ENCODE results near the gene SORBS2.
"Not testable (repeated sequence)": the region's sequence is repeated elsewhere in the genome, so short reads cannot be mapped to it uniquely, and the experiment has no call there.

SORBS2 gene, protein sequence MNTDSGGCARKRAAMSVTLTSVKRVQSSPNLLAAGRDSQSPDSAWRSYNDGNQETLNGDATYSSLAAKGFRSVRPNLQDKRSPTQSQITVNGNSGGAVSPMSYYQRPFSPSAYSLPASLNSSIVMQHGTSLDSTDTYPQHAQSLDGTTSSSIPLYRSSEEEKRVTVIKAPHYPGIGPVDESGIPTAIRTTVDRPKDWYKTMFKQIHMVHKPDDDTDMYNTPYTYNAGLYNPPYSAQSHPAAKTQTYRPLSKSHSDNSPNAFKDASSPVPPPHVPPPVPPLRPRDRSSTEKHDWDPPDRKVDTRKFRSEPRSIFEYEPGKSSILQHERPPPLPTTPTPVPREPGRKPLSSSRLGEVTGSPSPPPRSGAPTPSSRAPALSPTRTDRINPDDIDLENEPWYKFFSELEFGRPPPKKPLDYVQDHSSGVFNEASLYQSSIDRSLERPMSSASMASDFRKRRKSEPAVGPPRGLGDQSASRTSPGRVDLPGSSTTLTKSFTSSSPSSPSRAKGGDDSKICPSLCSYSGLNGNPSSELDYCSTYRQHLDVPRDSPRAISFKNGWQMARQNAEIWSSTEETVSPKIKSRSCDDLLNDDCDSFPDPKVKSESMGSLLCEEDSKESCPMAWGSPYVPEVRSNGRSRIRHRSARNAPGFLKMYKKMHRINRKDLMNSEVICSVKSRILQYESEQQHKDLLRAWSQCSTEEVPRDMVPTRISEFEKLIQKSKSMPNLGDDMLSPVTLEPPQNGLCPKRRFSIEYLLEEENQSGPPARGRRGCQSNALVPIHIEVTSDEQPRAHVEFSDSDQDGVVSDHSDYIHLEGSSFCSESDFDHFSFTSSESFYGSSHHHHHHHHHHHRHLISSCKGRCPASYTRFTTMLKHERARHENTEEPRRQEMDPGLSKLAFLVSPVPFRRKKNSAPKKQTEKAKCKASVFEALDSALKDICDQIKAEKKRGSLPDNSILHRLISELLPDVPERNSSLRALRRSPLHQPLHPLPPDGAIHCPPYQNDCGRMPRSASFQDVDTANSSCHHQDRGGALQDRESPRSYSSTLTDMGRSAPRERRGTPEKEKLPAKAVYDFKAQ (N-terminal part only)

DNA sequence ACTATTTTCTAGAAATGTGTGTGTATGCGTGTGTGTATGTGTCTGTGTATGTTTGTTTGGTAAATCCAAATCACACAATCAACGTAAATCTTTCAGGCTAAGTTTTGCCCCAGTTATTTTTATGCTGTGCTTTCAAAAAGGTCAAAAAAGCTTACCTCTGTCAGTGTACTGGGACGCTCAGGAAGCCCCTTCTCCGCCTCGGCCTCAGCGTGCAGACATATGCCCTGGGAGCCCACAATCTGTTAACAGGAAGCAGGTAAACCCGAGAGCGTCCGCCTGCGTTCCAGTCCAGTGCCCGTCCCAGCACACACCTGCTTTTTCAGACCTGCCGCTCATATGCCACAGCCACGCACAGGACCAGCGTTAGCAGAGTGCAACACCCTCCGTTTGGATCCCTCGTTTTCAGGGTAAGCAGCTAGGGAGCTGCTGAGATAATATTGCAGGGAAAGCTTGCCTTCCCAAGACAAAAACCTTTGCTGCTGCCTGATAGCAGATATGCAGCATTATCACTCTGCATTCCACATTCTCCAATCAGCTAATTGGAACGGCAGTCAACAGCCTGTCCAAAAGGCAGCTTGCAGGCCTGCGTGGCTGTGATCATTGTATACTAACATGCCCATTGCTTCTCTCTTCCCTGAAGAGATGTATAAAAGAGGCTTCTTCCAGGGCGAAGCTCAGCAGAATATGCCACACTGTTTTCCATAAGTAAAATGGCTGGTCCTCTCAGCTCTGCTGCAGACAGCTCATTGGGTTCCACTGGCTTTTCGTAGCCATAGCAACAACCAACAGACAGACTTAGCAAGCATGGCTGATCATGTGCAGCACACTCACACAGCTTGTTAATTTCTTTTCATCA, at the start of gene SORBS2:
Gene SORBS2, minus strand, starts transcription at position 686 of the 856 bp plus-strand sequence. CDS start 121,623 bp downstream, outside the sequence.
- DNase-seq (ENCODE audit: extremely low read depth in 1 of 2, low read depth in 1 of 2): no peak

DNA sequence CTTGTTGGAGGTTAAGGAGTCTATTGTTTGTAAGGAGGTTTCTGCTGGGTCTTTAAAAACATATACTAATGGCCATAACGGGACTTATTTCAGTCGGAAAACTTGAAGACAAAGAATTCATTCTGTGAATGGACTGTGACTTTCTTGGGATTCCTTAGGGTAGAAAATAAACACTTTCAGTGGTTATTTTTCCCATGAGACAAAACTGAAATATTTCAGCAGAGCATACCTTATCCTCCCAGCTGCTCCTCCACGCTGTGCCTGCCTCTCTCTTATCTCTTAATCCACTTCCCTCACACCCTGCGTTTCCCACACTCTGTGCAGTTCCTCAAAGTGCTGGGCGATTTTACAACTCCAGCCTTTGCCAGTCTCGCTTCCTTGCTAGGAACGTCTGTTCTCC, 47.1 kb upstream of the SORBS2 start:
- no peak for DNase-seq (ENCODE audit: extremely low read depth in 1 of 2, low read depth in 1 of 2)

GRCh38 chr4:185857561-185857960, 45.6 kb upstream of the SORBS2 start:
- DNase-seq (ENCODE audit: extremely low read depth in 1 of 2, low read depth in 1 of 2): not testable (repeated sequence)

DNA sequence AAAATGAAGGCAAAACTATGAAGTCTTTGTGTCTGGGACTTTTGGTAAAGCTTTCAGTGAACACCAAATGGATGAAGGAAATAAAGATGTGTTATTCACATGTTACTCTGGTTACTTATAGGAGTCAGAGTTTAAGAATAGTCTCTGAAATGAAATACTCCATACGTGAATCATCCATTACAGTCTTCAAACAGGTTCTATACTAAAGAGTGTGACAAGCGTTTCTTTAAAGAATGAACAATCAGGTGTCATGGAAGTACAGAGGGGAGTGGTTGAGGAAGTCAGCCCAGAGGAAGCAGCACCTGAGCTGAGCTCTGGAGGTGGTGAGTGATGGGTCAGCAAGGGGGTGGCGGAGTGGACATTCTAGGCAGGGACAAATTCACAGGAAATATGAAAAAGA, 41.8 kb upstream of the SORBS2 start:
- no peak for DNase-seq (ENCODE audit: extremely low read depth in 1 of 2, low read depth in 1 of 2)

DNA sequence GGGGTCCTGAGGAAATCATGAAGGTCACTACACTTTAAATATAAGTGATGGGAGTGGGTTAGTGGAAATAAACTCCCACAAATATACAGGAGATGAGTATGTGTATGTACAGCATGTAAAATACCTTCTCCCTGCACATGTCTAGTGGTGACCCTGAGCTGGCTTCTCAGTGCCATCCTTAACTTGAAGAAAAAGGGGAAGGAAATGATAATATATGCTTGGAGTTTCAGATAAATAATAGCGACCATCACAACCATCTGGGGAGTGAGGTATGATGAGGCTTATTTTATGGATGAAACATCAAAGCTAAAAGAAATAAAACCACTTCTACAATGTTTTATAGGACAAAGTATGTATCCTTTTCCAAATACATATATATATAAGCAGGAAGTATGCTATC, 41.0 kb upstream of the SORBS2 start:
- no peak for DNase-seq (ENCODE audit: extremely low read depth in 1 of 2, low read depth in 1 of 2)

GRCh38 chr4:185849664-185850550, 37.9 kb upstream of the SORBS2 start:
- no peak for DNase-seq (ENCODE audit: extremely low read depth in 1 of 2, low read depth in 1 of 2)

DNA sequence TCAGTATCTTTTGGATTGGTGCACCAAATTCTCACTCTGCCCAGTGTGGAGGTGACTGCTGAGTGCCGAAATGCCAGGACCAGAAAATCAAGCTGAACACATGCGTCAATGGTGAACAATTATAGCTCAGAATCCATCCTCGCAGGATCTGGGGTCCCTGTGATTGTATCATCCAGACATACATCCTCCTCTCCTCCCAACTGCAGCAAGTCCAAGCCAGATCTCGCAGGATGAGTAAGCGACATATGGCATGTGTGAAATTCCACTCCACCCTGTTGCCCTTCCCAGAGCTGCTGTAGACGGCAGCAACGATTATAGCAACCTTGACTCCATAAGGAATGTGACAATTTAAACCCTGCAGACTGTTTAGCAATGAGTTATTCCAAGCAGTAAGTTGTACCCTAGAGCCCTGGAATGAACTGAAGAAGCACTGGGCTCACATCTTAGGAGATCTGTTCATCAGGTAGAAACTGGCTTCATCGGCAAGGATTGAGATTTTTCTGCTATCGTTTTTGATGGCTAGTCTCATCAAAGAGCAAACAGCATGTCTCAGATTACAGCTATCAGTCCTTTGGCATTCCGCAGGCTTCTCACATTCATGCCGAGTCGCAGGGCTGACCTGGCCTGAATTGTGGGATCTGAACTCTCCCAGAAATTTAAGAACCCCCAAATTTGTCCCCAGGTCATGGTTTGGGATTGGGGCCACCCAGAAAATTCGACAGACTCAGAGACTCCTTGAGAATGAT, 35.5 kb upstream of the SORBS2 start:
- no peak for DNase-seq (ENCODE audit: extremely low read depth in 1 of 2, low read depth in 1 of 2)

- no peak for DNase-seq (ENCODE audit: extremely low read depth in 1 of 2, low read depth in 1 of 2)
Observed at GRCh38 chr4:185846505-185847150, 34.6 kb upstream of the SORBS2 start.

DNA sequence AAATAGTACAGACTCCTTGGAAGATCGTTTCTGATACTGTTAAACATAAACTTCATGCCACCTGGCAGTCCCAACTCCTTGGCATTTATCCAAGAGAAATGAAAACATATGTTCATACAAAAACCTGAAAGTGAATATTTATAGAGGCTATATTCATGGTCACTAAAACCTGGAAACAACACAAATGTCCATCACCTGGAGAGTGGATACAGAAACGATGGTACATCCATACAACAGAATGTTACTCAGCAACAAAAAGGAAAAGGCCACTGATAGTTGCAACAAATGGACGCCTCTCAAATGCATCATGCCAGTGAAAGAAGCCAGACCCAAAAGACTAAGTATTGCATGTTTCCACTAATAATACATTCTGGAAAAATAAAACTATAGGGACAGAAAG, 34.0 kb upstream of the SORBS2 start:
- no peak for DNase-seq (ENCODE audit: extremely low read depth in 1 of 2, low read depth in 1 of 2)

DNA sequence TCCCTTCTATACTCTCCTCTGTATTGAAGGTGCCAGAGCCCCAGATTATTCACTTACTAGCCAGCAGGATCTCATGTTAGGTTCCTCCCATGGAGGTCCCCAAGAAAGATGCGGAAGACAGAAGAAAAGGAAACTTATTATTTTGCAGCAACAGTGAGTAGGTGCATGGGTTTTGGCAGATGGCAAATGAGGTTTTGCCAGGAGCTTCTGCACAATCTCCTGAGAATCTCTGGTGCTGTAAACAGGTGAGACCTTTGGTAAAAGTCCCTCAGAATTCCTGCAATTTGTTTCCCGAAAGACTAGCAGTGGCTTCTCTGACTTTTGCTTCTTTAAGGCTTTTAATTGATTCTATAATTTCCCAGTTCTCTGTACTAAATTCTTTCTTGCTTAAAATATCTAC, 29.5 kb upstream of the SORBS2 start:
- DNase-seq (ENCODE audit: extremely low read depth in 1 of 2, low read depth in 1 of 2): no peak

DNA sequence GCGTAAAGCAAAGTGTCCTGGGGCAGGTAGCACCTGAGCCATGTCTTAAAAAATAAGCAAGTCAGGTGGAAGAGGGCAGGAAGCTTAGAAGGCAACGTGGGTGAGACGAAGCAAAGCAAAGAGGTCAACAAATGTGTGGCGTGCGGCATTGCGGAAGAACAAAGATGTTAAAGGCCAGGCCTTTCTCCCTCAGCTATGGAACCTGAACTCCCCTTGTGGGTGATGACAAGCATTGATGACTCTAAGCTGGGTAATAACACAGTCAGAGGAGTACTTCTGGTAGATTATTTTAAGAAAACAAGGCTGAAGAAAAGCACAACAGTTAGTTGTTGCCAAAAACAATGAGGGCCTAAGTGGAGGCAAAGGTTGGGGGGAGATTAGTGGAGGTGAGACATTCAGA, 29.0 kb upstream of the SORBS2 start:
- no peak for DNase-seq (ENCODE audit: extremely low read depth in 1 of 2, low read depth in 1 of 2)

GRCh38 chr4:185840201-185840600, 28.2 kb upstream of the SORBS2 start:
- DNase-seq (ENCODE audit: extremely low read depth in 1 of 2, low read depth in 1 of 2): no peak

- DNase-seq (ENCODE audit: extremely low read depth in 1 of 2, low read depth in 1 of 2): no peak
Observed at GRCh38 chr4:185839770-185840169, 27.8 kb upstream of the SORBS2 start.

DNA sequence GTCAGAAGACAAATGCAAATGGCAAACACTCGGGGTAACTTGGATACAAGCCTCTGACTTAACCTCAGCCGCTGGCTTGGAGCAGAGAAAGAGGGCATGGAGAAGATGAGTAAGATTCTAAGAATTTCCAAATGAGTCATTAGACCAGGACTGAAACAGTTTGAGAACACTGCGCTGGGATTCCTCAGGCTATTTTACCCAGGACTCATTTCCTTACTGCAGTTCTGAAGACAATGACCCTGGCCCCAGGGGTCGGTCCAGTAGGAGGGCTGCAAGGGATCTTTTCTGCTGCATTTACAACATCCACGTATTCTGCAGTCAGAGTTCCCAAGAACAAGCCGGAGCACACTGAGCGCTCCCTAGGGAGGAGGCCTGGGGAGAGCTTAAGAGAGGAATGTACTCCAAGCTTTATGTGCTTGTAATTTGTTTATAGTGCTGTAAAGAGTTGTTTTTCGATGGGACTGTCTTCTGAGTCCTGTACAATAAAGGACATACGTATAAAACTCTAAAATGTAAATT, 27.3 kb upstream of the SORBS2 start:
- no peak for DNase-seq (ENCODE audit: extremely low read depth in 1 of 2, low read depth in 1 of 2)

- no peak for DNase-seq (ENCODE audit: extremely low read depth in 1 of 2, low read depth in 1 of 2)
Observed at GRCh38 chr4:185838514-185839193, 26.7 kb upstream of the SORBS2 start.

GRCh38 chr4:185838104-185838452, 26.1 kb upstream of the SORBS2 start:
- DNase-seq (ENCODE audit: extremely low read depth in 1 of 2, low read depth in 1 of 2): no peak

DNA sequence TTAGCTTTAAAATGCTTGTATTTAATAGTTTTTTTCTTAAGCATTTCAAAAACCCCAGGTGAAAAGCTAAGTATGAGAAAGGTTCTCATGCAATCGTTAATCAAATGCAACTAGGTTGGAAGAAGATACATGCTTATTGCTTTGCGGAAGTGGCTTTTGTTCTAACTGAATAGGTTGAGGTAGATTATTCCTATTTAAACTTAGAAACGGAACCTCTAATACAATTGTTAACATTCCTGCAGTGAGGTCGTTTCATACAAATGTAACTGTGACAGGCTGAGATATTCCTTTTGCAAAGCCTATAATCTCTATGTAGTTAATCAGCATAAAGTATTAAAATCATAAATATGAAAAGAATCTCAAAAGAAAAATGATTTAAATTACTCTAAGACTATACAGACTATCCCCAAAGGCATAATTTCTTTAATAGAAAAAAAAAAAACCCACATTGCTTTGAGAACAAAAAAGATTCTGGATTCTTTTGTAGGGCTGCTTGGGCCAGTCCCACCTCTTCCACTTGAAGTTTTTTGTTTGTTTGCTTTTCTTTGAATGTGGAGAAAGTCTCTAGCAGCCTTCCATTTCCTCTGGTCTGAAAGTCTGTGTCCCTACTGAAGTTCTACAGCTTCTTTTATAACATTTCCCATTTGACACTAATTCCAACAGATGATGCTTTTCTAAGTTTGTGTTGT, 25.6 kb upstream of the SORBS2 start:
- no peak for DNase-seq (ENCODE audit: extremely low read depth in 1 of 2, low read depth in 1 of 2)

Measured in stimulated activated CD8-positive, alpha-beta memory T cell treated with anti-CD3 and anti-CD28 coated beads, Interleukin-7, amount 100 ng/mL, for 48 hours (primary cell).